DMS53 (cell line): ENCODE data around the gene ITSN1.

ENCODE experiments used
- DNase-seq: peaks from one replicate; lab custom pipeline; 2025; lab: John Stamatoyannopoulos, UW

ITSN1 gene

GRCh38 chr21:33729641-33730040, 87.3 kb downstream of the ITSN1 start:
- no peak for DNase-seq

- no peak for DNase-seq
Measured at GRCh38 chr21:33731447-33731846, 89.1 kb downstream of the ITSN1 start.

GRCh38 chr21:33732038-33732437, 89.7 kb downstream of the ITSN1 start:
- DNase-seq = no peak

- no peak for DNase-seq
Measured at GRCh38 chr21:33733601-33734000, 91.3 kb downstream of the ITSN1 start.

- DNase-seq = no peak
Measured at GRCh38 chr21:33734291-33734690, 92.0 kb downstream of the ITSN1 start.

- DNase-seq = no peak
Measured at GRCh38 chr21:33734818-33735217, 92.5 kb downstream of the ITSN1 start.

- peak; percentile 2 for DNase-seq
Measured at GRCh38 chr21:33736569-33736968, 94.3 kb downstream of the ITSN1 start.

GRCh38 chr21:33739701-33740100, 97.4 kb downstream of the ITSN1 start:
- DNase-seq = no peak

- no peak for DNase-seq
Measured at GRCh38 chr21:33747420-33747819, 105.1 kb downstream of the ITSN1 start.

GRCh38 chr21:33748903-33749302, 106.6 kb downstream of the ITSN1 start:
- DNase-seq = no peak

- DNase-seq = no peak
Measured at GRCh38 chr21:33750017-33750416, 107.7 kb downstream of the ITSN1 start.

GRCh38 chr21:33751120-33751519, 108.8 kb downstream of the ITSN1 start:
- DNase-seq = no peak

GRCh38 chr21:33751533-33751932, 109.2 kb downstream of the ITSN1 start:
- DNase-seq = no peak

GRCh38 chr21:33752260-33752659, 110.0 kb downstream of the ITSN1 start:
- no peak for DNase-seq

- no peak for DNase-seq
Measured at GRCh38 chr21:33753886-33754285, 111.6 kb downstream of the ITSN1 start.

GRCh38 chr21:33754481-33754880, 112.2 kb downstream of the ITSN1 start:
- DNase-seq = no peak

GRCh38 chr21:33755354-33755753, 113.1 kb downstream of the ITSN1 start:
- no peak for DNase-seq

- DNase-seq = peak; percentile 46
Measured at GRCh38 chr21:33760641-33761440, 118.5 kb downstream of the ITSN1 start.

- peak; percentile 89 for DNase-seq
Measured at GRCh38 chr21:33761441-33762036, 119.2 kb downstream of the ITSN1 start.

- no peak for DNase-seq
Measured at GRCh38 chr21:33762803-33763581, 120.7 kb downstream of the ITSN1 start.

- no peak for DNase-seq
Measured at GRCh38 chr21:33763582-33763899, 121.2 kb downstream of the ITSN1 start.

- DNase-seq = no peak
Measured at GRCh38 chr21:33767236-33767635, 124.9 kb downstream of the ITSN1 start.

- DNase-seq = no peak
Measured at GRCh38 chr21:33767960-33768359, 125.7 kb downstream of the ITSN1 start.
